OCI-LY3 (cell line): Measurements from ENCODE around the gene ANKRD33.

Source experiments
- H2AFZ ChIP-seq: fragments of 200-600, 300-600 bp; shearing (Covaris generic); 2 replicates; pipeline ENCODE4 v1.6.0; 2014; ENCODE audit warnings: antibody characterized with exemption, low read depth, low read length
- H3K27ac ChIP-seq: fragments of 200-600, 300-600 bp; sonication (generic); 2 replicates; pipeline ENCODE4 v1.5.1; 2014; ENCODE audit warnings: mild to moderate bottlenecking, low read length, moderate library complexity, mixed read lengths
- H3K27me3 ChIP-seq: fragments of 200-600, 300-600 bp; sonication (generic); 2 replicates; pipeline ENCODE4 v1.6.1; 2014; ENCODE audit warnings: low read depth, low read length, mixed read lengths
- H3K36me3 ChIP-seq: fragments of 200-600, 300-600 bp; sonication (generic); replicated peaks from 2 replicates; pipeline ENCODE3; 2014; ENCODE audit warnings: low read depth, low read length, mixed read lengths
- H3K4me1 ChIP-seq: fragments of 300-600, 200-600 bp; sonication (generic); 2 replicates; pipeline ENCODE4 v1.6.1; 2014; ENCODE audit warnings: low read length, mixed read lengths
- H3K4me2 ChIP-seq: fragments of 200-600, 300-600 bp; sonication (generic); 2 replicates; pipeline ENCODE4 v1.6.1; 2014; ENCODE audit warnings: low read length, mixed read lengths
- H3K4me3 ChIP-seq: fragments of 300-600, 200-600 bp; sonication (generic); 2 replicates; pipeline ENCODE4 v1.5.1; 2014; ENCODE audit warnings: antibody characterized with exemption, mild to moderate bottlenecking, low read length, moderate library complexity
- H3K79me2 ChIP-seq: fragments of 300-600, 200-600 bp; shearing (Covaris generic); 2 replicates; pipeline ENCODE4 v1.6.1; 2014; ENCODE audit warnings: mild to moderate bottlenecking, low read length, mixed read lengths
- H3K9ac ChIP-seq: fragments of 300-600, 200-600 bp; shearing (Covaris generic); 2 replicates; pipeline ENCODE4 v1.6.0; 2014; ENCODE audit warnings: mild to moderate bottlenecking, low read length, moderate library complexity
- H3K9me3 ChIP-seq: fragments of 200-600, 300-600 bp; shearing (Covaris generic); 2 replicates; pipeline ENCODE4 v1.6.1; 2014; ENCODE audit warnings: low read length, mixed read lengths; ENCODE audit not compliant: insufficient read depth
- H4K20me1 ChIP-seq: fragments of 200-600, 300-600 bp; sonication (generic); 2 replicates; pipeline ENCODE4 v1.6.1; 2016; ENCODE audit warnings: low read length, mixed read lengths; ENCODE audit not compliant: insufficient read depth
- EZH2phosphoT487 ChIP-seq: fragments of 200-600 bp; shearing (Covaris generic); IDR thresholded peaks from 2 replicates; pipeline ENCODE4 v1.6.1; 2018; ENCODE audit warnings: antibody characterized with exemption, mixed run types, low read depth
- TF ChIP-seq, protein P1 (sequence below): fragments of 200-600, 300-600 bp; sonication (generic); IDR thresholded peaks from 2 replicates; pipeline ENCODE4 v1.5.1; 2014; ENCODE audit warnings: antibody characterized with exemption, low read length, low read depth

ANKRD33 gene

DNA sequence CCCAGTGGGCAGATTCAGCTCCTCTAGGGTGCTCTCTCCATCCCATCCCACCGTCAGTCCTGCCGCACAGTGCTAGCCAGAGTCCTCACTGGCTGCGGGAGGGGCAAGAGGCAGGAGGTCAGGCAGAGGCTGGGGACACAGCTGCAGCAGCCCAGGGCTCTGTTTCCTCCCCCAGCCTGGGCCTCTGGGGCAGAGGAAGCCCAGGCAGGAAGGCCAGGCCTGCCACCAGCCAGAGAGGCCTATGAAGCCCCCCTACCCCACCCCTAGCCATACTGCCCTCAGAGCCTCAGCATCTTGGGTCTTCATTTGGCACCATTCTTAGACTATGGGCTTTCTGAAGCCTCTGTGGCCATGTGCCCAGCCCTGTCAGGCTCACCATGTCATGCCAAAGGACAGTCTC is 22.8 kb downstream of the ANKRD33 start:
- Histone ChIP-seq H3K4me1 (peaks cover 6% of the 10 kb centered on the region; the same call in 1 of the 2 replicates), H3K27me3 (peaks cover 24% of the 10 kb centered on the region), H3K4me3 (no peak overlapping the region), H3K36me3 (no peaks in the 10 kb centered on the region), H3K27ac (no peak overlapping the region), H3K4me2 (no peak overlapping the region), H4K20me1 (no peaks in the 10 kb centered on the region), H3K9ac (no peak overlapping the region), H3K79me2 (no peaks in the 10 kb centered on the region), H3K9me3 (no peaks in the 10 kb centered on the region), H2AFZ (no peak overlapping the region)
- TF ChIP-seq, protein P1, sequence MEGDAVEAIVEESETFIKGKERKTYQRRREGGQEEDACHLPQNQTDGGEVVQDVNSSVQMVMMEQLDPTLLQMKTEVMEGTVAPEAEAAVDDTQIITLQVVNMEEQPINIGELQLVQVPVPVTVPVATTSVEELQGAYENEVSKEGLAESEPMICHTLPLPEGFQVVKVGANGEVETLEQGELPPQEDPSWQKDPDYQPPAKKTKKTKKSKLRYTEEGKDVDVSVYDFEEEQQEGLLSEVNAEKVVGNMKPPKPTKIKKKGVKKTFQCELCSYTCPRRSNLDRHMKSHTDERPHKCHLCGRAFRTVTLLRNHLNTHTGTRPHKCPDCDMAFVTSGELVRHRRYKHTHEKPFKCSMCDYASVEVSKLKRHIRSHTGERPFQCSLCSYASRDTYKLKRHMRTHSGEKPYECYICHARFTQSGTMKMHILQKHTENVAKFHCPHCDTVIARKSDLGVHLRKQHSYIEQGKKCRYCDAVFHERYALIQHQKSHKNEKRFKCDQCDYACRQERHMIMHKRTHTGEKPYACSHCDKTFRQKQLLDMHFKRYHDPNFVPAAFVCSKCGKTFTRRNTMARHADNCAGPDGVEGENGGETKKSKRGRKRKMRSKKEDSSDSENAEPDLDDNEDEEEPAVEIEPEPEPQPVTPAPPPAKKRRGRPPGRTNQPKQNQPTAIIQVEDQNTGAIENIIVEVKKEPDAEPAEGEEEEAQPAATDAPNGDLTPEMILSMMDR: no peak
- TF ChIP-seq EZH2phosphoT487: no peak

DNA sequence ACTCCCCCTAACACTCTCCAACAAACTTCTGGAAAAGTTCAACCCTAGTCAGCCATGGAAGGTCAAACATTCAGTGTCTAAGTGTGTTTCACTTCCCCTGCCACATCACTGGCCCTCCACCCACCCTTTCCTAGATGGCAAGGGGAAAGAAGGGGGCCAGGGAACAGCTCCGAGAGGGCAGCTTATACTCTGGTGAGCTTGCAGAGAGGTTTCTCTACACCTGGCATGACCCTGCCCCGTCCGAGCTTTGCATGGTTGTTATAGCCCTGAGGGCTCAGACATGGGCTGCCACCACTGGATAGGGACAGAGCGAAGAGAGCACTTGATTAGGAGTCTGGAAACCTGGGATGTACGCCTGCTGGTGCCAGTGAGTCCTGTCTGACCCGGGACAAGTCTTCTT is 23.4 kb downstream of the ANKRD33 start:
- Histone ChIP-seq H3K9ac (no peak overlapping the region), H3K36me3 (no peaks in the 10 kb centered on the region), H3K4me2 (no peak overlapping the region), H2AFZ (no peak overlapping the region), H3K4me1 (peaks cover 6% of the 10 kb centered on the region; the same call in 1 of the 2 replicates), H4K20me1 (no peaks in the 10 kb centered on the region), H3K27ac (no peak overlapping the region), H3K79me2 (no peaks in the 10 kb centered on the region), H3K27me3 (peaks cover 18% of the 10 kb centered on the region), H3K9me3 (no peaks in the 10 kb centered on the region), H3K4me3 (no peak overlapping the region)
- no peak for TF ChIP-seq EZH2phosphoT487
- TF ChIP-seq, protein P1: no peak

DNA sequence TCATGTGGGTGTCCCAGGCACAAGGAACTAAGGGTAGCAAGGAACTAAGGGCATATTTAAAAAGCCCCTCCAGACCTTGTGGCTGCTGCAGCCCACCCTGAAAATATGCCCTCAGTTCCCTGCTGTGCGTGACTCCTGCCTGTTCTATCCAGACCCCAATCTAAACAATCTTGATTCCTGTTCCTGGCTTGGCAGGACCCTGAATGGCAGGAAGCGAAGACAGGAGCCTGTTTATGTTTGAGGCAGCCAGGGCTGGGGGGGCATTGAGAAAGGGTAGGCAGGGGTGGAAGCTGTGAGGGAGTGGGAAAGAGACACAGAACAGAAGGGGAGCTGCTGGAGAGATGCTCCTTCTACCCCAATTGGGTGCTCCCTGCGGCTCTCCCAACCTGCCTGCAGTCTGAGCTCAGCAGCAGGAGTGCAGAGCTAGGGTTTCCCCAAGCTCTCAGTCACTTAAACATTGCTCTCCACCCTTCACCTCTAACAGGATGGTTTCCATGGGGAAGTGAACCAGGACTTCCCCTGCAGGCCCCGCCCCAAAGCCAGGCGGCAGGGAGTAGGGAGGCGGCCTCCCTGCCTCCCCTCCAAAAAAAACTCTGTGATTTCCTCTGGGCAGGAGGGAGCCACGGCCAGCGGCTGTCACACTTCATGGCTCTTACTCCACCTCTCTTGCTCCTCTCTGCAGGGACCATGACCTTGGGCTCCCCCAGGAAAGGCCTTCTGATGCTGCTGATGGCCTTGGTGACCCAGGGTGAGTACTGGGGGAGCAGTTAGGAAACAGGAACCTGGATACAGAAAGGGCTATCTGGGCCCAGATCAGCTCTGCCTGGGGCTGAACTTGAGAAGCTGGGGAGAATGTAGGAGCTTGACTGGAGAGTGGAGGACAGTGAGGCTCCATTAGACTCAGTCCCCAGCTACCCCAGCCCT is 24.1 kb downstream of the ANKRD33 start:
- no peak overlapping the region for H3K9ac ChIP-seq
- no peaks in the 10 kb centered on the region for H4K20me1 ChIP-seq
- no peaks in the 10 kb centered on the region for H3K9me3 ChIP-seq
- no peaks in the 10 kb centered on the region for H3K36me3 ChIP-seq
- no peak overlapping the region; the same call in 1 of the 2 replicates for H2AFZ ChIP-seq
- no peak overlapping the region for H3K4me3 ChIP-seq
- H3K4me1 ChIP-seq: peaks cover 6% of the 10 kb centered on the region; the same call in 1 of the 2 replicates
- no peak overlapping the region for H3K4me2 ChIP-seq
- H3K79me2 ChIP-seq: no peaks in the 10 kb centered on the region
- TF ChIP-seq EZH2phosphoT487: no peak
- TF ChIP-seq, protein P1: no peak
- H3K27me3 ChIP-seq: peaks cover 17% of the 10 kb centered on the region
- H3K27ac ChIP-seq: no peak overlapping the region

DNA sequence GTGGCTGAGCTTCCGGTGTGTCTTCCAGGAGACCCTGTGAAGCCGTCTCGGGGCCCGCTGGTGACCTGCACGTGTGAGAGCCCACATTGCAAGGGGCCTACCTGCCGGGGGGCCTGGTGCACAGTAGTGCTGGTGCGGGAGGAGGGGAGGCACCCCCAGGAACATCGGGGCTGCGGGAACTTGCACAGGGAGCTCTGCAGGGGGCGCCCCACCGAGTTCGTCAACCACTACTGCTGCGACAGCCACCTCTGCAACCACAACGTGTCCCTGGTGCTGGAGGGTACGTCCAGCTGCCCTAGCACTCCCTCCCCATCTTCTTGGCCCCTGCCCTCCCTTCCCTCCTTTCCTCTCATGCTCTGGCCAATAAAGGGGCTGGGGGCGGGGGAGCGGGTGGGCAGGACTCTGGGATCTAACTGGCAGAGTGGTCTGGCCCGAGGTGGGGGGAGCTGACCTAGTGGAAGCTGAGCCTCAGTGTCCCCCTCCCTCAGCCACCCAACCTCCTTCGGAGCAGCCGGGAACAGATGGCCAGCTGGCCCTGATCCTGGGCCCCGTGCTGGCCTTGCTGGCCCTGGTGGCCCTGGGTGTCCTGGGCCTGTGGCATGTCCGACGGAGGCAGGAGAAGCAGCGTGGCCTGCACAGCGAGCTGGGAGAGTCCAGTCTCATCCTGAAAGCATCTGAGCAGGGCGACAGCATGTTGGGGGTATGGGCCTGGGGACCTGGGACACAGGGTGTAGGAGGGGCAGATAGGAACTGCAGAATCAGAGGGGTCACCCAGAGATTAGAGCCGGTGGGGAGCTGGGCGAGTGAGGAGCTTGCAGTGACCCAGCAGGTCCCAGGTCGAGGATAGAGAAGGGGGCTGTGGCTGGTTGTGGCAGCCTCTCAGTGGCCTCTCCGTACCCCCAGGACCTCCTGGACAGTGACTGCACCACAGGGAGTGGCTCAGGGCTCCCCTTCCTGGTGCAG is 25.4 kb downstream of the ANKRD33 start:
- Histone ChIP-seq H3K9ac (no peak overlapping the region), H3K9me3 (no peaks in the 10 kb centered on the region), H3K4me1 (peaks cover 6% of the 10 kb centered on the region; the same call in 1 of the 2 replicates), H3K27me3 (peaks cover 17% of the 10 kb centered on the region), H3K36me3 (no peaks in the 10 kb centered on the region), H3K27ac (no peak overlapping the region), H3K4me2 (no peak overlapping the region), H3K79me2 (no peaks in the 10 kb centered on the region), H4K20me1 (no peaks in the 10 kb centered on the region), H3K4me3 (no peak overlapping the region), H2AFZ (no peak overlapping the region)
- TF ChIP-seq, protein P1: peak; percentile 9; the same call in 1 of the 2 replicates
- TF ChIP-seq EZH2phosphoT487: no peak
